Loucy (cell line): ENCODE results near the gene GRPEL1.

Experiments used
- H2AFZ ChIP-seq: fragments of 200-600 bp; sonication (generic); 2 replicates; pipeline ENCODE4 v1.6.0; 2016; ENCODE audit warnings: antibody characterized with exemption, mild to moderate bottlenecking, low read length, moderate library complexity
- H3F3A ChIP-seq: fragments of 200-600 bp; 2 replicates; pipeline ENCODE4 v1.6.0; 2016; ENCODE audit warnings: antibody characterized with exemption, low read depth, mild to moderate bottlenecking
- H3K27me3 ChIP-seq: fragments of 200-600 bp; sonication (generic); 2 replicates; pipeline ENCODE4 v1.6.1; 2014; ENCODE audit warnings: low read length, mild to moderate bottlenecking; ENCODE audit not compliant: insufficient read depth, poor library complexity, severe bottlenecking
- H3K36me3 ChIP-seq: fragments of 200-600 bp; sonication (generic); 2 replicates; pipeline ENCODE4 v1.6.1; 2016; ENCODE audit warnings: low read length; ENCODE audit not compliant: insufficient read depth
- H3K4me1 ChIP-seq: fragments of 200-600 bp; sonication (generic); 2 replicates; pipeline ENCODE4 v1.5.1; 2014; ENCODE audit warnings: low read length, mild to moderate bottlenecking; ENCODE audit not compliant: insufficient read depth, poor library complexity, severe bottlenecking
- H3K4me2 ChIP-seq: fragments of 200-600 bp; sonication (generic); 2 replicates; pipeline ENCODE4 v1.6.0; 2014; ENCODE audit warnings: antibody characterized with exemption, low read length, low read depth, mild to moderate bottlenecking; ENCODE audit not compliant: poor library complexity, severe bottlenecking
- H3K4me3 ChIP-seq: fragments of 200-600 bp; sonication (generic); 2 replicates; pipeline ENCODE4 v1.5.1; 2014; ENCODE audit warnings: low read length, mild to moderate bottlenecking, mixed read lengths; ENCODE audit not compliant: poor library complexity, severe bottlenecking
- H3K79me2 ChIP-seq: fragments of 200-600 bp; sonication (generic); 2 replicates; pipeline ENCODE4 v1.6.1; 2014; ENCODE audit warnings: low read length; ENCODE audit not compliant: insufficient read depth
- H3K9ac ChIP-seq: fragments of 200-600 bp; sonication (generic); 2 replicates; pipeline ENCODE4 v1.6.0; 2014; ENCODE audit warnings: mild to moderate bottlenecking, low read depth, low read length, moderate library complexity; ENCODE audit not compliant: poor library complexity, severe bottlenecking
- H3K9me2 ChIP-seq: fragments of 200-600 bp; sonication (generic); replicated peaks from 2 replicates; pipeline ENCODE4 v1.6.1; 2016; ENCODE audit warnings: low read depth, low read length, mixed read lengths
- H3K9me3 ChIP-seq: fragments of 200-600 bp; sonication (generic); 2 replicates; pipeline ENCODE4 v1.6.1; 2014; ENCODE audit warnings: mild to moderate bottlenecking, antibody characterized with exemption, low read length, low read depth; ENCODE audit not compliant: insufficient read depth
- H4K20me1 ChIP-seq: fragments of 200-600 bp; sonication (generic); 2 replicates; pipeline ENCODE4 v1.6.0; 2014; ENCODE audit warnings: antibody characterized with exemption, low read length, mild to moderate bottlenecking; ENCODE audit not compliant: insufficient read depth, poor library complexity, severe bottlenecking
- CTCF ChIP-seq: fragments of 200-600 bp; sonication (generic); conservative IDR thresholded peaks from 2 replicates; pipeline ENCODE4 v1.5.1; 2014; ENCODE audit warnings: mild to moderate bottlenecking, antibody characterized with exemption, low read length
- EZH2phosphoT487 ChIP-seq: fragments of 200-600 bp; IDR thresholded peaks from 2 replicates; pipeline ENCODE4 v1.6.1; 2018; ENCODE audit warnings: antibody characterized with exemption, mild to moderate bottlenecking, moderate library complexity, borderline replicate concordance

Gene GRPEL1

DNA sequence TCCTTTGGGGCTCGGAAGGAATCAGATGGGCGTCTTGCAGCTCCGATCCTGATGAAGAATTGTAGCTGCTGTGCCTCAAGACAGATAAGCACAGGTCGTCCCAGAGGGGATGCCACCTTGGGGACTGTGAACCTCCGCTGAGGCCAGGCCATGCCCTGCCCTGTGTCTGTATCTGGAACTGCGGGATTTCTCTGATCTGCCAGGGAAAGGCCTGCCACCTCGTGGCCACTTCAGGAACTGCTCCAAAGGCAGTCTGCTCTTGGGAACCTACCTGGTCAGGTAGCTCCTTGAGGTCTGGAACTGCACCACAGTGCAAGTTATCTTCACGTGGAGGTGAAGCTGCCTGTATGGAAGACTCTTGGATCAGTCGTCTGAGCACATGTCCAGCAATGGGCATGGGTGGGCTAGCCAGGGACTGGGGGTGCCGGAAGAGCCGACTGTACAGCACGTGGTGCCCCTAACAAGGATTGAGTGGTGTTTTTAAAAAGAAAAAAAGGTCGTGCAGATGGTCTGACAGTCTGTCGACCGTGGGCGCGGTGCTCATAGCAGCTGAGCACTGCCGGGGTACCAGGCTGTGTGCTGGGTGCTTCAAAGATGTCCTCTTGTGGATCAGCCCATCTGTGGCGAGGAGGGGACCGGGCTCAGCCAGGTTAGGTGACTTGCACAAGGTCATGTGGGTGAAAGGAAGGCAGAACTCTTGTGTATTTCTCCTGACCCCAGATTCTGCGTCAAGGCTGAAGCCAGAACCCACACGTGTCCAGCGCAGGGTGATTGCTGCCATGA is 3.1 kb upstream of the GRPEL1 start:
- Histone ChIP-seq H3K9me2 (no peaks in the 10 kb centered on the region), H3K9ac (no peak overlapping the region), H3K27me3 (no peaks in the 10 kb centered on the region), H3K36me3 (no peaks in the 10 kb centered on the region), H4K20me1 (peaks cover 19% of the 10 kb centered on the region), H2AFZ (no peak overlapping the region), H3K4me1 (peaks cover 17% of the 10 kb centered on the region), H3K9me3 (no peaks in the 10 kb centered on the region), H3F3A (no peaks in the 10 kb centered on the region), H3K4me2 (no peak overlapping the region), H3K4me3 (no peak overlapping the region), H3K79me2 (peaks cover 19% of the 10 kb centered on the region)
- TF ChIP-seq EZH2phosphoT487 (no peak), CTCF (peak; percentile 98)

DNA sequence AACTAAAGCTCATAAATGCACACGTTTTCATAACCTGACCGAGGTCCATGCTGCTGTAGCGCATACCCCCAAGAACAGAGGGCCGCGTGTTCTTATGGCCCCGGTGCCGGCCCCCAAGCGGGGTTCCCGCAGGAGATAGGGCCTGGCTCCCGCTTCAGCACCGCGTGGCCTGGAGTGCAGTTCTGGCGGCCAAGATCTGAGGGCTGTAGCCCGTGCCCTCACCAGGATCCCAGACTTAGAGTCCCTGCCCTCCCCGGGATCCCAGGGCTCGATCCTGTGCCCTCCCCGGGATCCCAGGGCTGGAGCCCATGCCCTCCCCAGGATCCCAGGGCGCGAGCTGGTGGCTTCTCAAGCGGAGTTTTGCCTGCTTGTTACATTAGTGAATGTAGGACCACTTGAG is 1.0 kb upstream of the GRPEL1 start:
- H3K9ac ChIP-seq, result peak overlapping the region; percentile 70
- H4K20me1 ChIP-seq, result peaks cover 39% of the 10 kb centered on the region
- no peaks in the 10 kb centered on the region for H3K27me3 ChIP-seq
- TF ChIP-seq EZH2phosphoT487 (no peak), CTCF (no peak)
- H3K4me1 ChIP-seq, result peaks cover 23% of the 10 kb centered on the region
- H3K4me3 ChIP-seq, result peak overlapping the region; percentile 82
- H3F3A ChIP-seq, result no peaks in the 10 kb centered on the region
- H2AFZ ChIP-seq, result peak overlapping the region; percentile 81
- no peaks in the 10 kb centered on the region for H3K9me3 ChIP-seq
- peaks cover 33% of the 10 kb centered on the region for H3K79me2 ChIP-seq
- no peaks in the 10 kb centered on the region for H3K9me2 ChIP-seq
- peak overlapping the region; percentile 86 for H3K4me2 ChIP-seq
- H3K36me3 ChIP-seq, result peaks cover 3% of the 10 kb centered on the region; the same call in 1 of the 2 replicates

- H3K9ac ChIP-seq, result peak overlapping the region; percentile 70
- H3K79me2 ChIP-seq, result peaks cover 33% of the 10 kb centered on the region
- peaks cover 23% of the 10 kb centered on the region for H3K4me1 ChIP-seq
- peaks cover 44% of the 10 kb centered on the region for H4K20me1 ChIP-seq
- peak; percentile 23; the same call in 1 of the 2 replicates for TF ChIP-seq CTCF
- no peak for TF ChIP-seq EZH2phosphoT487
- no peaks in the 10 kb centered on the region for H3K9me2 ChIP-seq
- H3K9me3 ChIP-seq, result no peaks in the 10 kb centered on the region
- H3K27me3 ChIP-seq, result no peaks in the 10 kb centered on the region
- H3F3A ChIP-seq, result no peaks in the 10 kb centered on the region
- H3K4me2 ChIP-seq, result peak overlapping the region; percentile 86
- H3K4me3 ChIP-seq, result peak overlapping the region; percentile 82
- peaks cover 8% of the 10 kb centered on the region for H3K36me3 ChIP-seq
- peak overlapping the region; percentile 81 for H2AFZ ChIP-seq
These were observed 497 bp upstream of the GRPEL1 start for GRCh38 chr4:7068279-7068842.
